GM19372 (cell line): ENCODE results near the gene SH3D19.

Experiments used
- ATAC-seq: cut with Tn5 transposase; IDR thresholded peaks from one replicate; pipeline ENCODE4 v1.9.1; 2021; ENCODE audit warnings: mild to moderate bottlenecking, low read depth, moderate library complexity; ENCODE audit not compliant: unreplicated experiment

SH3D19 gene, protein sequence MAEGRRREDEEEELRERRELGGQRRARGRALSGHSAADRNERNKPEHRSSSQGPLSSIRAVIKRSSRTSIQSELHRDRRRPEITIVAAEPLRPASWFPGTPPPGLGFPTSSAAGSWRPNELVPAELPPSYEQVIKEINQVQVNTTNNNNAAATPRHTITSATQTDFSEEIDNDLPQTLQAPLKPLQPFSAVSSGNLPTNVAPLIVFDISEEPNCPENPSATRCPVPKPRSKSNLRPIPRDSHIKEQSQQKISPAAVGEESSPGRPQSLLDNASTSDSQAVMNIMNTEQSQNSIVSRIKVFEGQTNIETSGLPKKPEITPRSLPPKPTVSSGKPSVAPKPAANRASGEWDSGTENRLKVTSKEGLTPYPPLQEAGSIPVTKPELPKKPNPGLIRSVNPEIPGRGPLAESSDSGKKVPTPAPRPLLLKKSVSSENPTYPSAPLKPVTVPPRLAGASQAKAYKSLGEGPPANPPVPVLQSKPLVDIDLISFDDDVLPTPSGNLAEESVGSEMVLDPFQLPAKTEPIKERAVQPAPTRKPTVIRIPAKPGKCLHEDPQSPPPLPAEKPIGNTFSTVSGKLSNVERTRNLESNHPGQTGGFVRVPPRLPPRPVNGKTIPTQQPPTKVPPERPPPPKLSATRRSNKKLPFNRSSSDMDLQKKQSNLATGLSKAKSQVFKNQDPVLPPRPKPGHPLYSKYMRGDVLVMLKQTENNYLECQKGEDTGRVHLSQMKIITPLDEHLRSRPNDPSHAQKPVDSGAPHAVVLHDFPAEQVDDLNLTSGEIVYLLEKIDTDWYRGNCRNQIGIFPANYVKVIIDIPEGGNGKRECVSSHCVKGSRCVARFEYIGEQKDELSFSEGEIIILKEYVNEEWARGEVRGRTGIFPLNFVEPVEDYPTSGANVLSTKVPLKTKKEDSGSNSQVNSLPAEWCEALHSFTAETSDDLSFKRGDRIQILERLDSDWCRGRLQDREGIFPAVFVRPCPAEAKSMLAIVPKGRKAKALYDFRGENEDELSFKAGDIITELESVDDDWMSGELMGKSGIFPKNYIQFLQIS

DNA sequence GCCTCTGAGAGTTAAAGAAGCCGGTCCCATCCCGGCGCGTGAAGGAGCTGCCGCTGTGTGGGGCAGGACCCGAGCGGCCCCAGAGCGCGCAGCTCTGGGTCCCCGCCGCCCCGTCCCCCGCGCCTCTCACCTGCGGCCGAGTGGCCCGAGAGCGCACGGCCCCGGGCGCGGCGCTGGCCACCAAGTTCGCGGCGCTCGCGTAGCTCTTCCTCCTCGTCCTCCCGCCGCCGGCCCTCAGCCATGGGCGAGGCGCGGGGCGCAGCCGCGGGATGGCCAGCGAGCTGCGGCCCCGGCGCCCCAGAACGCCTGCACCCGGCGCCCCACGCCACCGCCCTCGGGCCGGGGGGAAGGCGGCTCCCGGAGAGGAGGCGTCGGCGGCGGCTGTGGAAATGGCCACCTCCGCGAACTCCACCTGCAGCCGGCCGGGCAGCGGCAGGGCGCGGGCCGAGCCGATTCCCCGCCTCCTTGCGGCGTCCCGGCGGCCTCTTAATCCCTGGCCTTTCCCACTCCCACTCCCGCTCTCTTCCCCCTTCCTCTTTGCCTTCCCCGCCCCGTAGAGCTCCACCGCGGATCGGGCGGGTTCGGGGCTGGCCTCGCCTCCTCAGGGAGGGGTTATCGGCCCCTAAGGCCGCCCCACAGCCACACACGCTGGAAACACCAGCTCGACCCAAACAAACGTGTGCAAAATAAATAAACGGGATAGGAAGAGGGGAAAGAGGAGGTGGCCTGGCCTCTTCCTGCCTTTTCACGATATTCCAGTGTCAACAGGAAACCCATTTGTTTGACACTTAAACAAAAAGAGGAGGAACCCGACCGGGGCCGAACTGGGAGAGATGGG lies at the start of gene SH3D19:
Gene SH3D19 (minus strand): TSS at position 495 of the 838 bp plus-strand sequence. CDS start 253 bp downstream, at position 242.
- ATAC-seq = no peak

DNA sequence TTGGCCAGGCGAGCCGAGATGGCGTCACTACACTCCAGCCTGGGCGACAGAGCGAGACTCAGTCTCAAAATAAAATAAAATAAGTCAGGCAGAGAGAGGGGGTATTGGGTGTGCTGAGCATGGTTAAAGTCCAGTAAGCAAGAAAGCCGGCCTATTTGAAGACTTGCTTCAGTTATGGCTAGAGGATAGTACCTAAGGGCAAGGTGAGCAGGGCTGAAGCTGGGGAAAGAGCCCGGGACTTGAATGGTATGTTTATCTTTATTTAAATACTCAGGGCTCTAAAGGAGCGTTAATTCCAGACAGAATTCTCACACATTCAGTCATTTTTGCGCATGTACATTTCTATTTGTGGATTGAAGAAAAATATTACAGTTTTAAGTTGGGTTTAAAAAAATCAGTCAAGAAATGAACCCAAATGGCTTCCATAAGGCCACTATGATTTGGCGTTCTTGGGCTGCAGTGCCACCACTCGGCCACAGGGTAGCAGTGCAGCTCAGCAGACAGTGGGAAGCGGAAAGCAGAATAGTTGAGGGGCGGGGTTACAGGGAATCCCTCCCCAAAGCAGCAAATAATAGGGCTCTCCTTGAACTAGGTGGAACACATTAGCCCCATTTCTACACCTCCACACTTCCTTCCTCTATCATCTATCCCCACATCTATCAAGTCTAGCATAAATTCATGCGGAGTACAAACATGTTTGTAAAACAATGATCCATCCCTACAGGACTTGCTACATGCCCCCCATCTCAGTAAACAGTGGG lies 37.2 kb upstream of the SH3D19 start:
- peak; percentile 99 for ATAC-seq

DNA sequence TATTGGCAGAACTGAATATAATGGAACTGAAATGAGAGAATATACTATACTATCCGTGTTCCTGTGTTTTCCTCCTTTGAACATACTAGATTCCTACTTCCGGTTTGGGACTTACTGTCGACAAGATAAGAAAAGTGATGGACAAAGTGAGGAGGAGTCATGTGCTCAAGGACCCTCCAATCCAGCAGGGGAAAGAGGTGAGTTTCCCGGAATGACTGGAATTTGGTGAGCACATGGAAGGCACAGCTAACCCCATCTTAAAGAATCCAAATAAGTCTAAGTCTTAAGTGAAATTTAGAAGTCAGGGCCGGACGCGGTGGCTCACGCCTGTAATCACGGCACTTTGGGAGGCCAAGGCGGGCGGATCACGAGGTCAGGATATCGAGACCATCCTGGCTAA lies 36.6 kb upstream of the SH3D19 start:
- ATAC-seq = no peak

DNA sequence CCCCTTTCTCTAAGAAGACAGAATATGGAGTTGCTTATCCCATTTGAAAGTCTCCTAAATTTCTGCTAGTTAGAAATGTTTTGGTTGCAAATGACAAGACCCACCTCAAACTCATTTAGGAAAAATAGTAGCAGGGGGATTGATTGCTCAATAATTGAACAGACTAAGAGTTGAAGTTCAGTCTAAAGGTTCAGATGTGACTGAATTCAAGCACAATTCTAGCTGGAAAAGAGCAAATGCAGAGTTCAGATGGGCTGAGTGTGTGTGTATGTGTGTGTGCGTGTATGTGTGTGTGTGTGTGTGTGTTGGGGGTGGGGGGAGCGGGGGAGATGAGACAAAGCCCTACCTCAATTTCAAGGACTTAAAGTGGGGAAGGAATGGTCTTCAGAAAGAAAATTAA lies 35.7 kb upstream of the SH3D19 start:
- no peak for ATAC-seq

DNA sequence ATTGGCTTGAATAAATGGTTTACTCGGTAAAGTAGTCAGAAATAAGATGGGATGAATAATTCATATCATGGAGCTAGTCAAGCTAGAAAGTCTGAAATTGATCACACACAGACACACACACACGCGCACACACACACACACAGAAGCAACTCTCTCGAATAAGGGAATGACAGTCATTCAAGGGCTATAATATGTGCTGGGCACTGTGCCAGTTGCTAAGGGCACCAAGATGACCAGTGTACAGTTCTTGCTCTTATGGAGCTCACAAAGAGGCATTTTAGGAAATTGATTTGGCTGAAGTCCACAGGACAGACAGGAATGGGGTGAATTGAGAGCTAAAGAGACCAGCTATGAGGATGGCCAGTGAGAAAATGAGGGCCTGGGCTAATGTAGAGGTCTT lies 34.2 kb upstream of the SH3D19 start:
- no peak for ATAC-seq

DNA sequence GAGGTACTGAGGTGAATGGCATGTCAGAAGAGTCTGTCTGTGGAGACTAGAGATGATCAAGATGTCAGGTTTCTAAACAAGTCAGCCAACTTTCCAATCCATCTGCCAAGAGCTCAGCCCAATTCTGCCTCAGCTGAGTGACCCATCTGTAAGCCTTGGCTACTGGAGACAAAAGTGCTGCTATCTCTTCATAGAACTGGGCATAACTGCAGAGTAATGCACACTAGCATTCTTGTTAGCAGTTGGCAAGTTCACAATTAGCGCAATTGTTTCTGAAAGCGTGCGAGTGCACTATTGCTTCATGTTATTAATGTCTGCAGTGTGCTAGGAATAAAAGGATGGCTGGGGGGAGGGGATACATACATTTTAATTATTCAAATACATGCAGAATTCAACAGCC lies 32.9 kb upstream of the SH3D19 start:
- no peak for ATAC-seq

DNA sequence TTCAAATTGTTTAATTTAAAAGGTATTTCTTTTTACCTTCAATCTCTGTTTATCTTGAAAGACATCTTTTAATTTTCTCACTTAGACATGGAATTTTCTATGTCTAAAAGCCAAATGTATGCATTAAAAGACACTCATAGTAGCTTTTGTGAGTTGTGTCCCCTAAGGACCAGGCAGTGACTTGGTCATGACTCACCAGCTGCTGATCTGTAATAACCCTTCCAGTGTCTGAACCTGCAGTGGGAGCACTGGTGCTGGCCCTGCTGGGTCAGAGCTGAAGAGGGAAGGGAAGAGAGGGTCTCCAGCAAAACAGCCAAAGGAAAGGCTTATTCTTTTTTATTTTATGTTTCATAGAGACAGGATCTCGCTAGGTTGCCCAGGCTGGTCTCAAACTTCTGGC lies 31.1 kb upstream of the SH3D19 start:
- ATAC-seq = no peak

DNA sequence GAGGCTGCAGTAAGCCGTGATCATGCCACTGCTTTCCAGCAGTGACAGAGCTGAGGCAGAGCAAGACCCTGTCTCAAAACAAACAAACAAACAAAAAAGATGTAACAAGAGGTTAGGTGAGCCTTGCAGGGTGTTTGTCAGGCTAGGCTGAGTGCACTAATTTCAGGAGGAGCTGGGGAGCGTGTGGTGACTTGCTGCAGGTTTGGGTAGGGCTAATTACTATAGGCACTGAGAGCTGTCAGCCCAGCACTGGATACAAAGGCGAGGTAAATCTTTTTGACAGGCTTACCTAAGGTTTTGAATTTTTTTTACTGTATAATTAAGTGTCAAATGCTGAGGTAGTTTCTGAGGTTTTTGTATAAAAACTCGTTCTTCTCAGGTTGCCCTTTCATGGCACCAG lies 29.8 kb upstream of the SH3D19 start:
- no peak for ATAC-seq

DNA sequence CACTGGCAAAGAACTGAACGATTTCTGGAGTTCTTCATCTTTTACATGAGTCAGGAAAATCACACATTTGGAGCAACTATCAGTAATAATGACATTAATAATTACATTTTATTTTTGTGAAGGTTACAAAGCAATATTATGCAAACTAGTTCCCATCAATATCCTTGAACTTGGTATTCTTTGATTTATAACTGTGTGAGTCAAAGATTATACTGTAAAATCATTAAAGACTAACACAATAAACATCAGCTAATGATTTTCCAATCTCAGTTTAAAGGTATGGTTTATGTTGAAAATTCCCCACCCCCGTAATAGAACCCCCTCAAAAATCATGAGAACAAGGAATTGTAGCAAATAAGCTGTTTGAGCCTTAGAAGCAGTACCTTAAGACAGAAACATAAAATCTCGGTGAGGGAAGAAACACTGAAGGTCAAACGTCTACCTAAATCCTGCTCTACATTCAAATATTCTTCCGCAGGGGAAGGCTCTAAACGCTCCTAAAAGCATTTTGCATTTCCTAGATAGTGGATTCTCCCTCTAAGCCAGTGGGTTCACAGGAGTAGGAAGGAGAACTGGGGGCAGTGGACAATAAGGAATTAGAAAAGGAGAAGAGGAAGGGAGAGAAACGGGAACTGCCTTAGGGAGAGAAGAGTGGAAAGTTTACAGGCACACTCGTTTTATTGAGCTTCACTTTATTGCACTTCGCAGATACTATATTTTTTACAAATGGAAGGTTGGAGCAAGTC lies 22.3 kb upstream of the SH3D19 start:
- ATAC-seq = no peak

DNA sequence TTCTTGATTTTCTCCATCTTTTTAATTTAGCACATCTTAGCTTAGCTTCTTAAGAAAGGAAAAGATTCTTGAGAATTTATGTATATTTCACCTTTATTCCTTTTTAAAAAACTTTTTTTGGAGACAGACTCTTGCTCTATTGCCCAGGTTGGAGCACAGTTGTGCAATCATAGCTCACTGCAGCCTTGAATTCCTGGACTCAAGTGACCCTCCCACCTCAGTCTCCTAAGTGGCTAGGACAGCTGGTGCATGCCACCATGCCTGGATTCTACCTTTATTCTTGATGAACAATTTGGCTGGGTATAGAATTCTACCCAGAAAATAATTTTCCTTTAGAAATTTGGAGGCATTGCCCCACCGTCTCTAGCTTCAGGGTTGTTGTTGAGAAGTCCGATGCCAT lies 19.5 kb upstream of the SH3D19 start:
- no peak for ATAC-seq

DNA sequence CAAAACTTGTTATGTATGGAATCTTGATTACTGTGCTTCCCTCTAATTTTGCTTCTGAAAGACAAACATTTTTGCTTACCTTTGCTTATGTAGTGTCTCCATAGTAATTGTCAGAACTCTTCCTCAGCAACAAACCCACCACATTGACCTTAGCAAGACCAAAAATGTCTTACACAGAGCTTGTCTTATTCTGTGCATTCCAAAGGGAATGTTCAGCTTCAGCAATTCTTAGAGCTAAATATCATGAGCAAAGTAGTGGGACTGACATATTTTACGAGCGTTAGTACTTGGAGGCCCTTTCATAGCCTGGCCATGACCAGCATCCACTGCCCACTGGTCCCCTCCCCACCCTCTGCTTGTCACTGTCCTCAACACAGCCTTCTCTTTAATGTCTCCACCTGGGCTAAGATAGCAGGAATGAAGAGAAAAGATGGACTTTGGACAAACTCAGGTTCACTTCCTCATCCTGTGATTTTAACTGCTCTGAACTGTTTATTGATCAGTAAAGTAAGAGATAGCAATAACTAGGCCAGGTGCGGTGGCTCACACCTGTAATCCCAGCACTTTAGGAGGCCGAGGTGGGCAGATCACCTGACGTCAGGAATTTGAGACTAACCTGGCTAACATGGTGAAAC lies 15.5 kb upstream of the SH3D19 start:
- ATAC-seq = no peak

DNA sequence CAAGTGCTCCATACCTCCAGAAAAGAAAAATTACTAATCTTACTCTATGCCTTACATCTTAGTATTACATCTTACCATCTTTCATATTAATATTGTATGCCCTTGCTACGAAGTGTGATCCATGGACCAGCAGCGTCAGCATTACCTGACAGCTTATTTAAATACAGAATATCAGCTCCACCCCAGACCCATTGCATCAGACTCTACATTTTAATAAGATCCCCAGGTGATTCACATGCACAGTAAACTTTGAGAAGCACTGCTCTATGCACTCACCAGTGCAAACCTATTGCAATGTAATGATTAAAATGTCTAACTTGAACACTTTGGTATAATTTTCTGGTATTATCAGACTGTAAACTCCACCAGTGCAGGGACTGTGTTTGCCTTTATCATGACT lies 14.1 kb upstream of the SH3D19 start:
- no peak for ATAC-seq

DNA sequence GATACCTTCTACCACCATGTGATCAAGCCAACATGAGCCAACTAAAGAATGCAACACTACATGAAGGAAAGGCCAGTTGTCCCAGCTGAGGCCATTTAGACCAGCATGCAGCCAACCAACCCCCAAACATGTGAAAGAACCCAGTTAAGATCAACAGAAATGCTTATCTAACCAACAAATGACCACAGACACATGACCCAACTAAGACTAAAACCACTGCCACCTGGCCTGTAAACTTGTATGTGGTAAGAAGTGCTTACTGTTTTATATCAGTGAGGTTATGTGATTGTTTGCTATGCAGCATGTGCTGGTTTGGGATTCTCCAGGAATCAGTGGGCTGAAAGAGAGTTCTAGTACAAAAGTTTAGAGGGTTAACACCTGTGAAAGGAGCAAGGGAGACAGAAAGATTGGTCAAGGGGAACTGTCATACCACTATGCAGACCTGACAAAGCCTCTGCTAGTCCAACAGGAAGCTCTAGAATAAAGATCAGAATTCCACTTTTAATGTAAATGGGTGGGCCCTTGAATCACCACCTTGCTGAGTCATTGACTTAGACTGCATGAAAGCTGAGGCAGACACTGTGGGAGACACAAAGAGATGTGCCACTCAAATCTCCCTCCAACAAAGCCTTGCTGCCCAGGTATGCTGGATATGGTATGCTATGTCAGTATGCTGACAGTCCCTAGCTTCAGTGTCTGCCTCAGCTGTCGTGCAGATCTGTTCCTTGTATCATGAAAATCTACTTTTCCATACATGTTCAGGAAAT lies 6.1 kb upstream of the SH3D19 start:
- ATAC-seq = no peak

DNA sequence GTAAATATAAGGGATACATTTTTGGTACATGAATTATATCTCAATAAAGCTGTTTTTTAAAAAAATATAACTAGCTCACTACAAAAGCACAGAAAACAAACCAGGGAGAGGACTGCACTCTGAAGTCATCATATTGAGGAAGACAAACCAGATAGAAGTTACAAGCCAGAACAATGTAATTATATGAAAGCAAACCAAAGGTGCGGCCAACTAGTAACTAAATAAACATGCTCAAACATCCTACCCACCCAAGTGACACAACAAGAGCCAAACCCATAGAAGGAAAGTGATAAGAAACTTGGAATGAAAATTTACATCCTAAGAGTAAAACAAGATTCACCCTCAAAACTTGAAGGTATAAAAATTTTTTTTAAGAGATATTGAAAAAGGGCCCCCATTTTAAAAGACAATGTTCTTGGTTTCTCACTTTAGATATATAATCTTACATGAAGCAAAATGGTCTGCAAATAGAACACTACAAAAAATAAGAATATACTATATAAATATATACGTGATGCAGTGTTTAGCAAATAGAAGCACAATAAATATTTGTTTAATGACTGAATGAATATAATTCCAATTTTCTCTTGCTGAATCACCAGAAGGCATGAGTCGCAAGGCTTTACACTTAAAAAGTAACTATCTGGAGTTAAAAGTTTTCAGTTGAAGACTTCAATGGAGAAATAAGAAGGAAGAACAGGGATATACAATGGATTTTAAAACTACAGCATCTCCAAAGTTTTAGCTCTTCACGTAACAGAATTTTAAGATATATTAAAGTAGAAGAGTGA lies 4.0 kb upstream of the SH3D19 start:
- no peak for ATAC-seq

DNA sequence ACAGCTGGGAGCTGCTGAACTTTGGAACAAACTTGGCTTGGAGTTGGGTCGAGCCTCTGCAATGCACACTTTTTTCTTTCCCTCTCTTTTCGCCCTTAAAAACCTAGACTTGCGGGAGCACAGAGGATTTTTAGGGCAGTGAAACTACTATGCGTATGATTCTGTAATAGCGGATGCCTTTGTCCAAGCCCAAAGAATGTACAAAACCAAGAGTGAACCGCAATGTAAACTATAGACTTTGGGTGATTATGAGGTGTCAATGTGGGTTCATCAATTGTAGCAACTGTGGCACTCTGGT lies 493 bp upstream of the SH3D19 start:
- ATAC-seq = no peak

DNA sequence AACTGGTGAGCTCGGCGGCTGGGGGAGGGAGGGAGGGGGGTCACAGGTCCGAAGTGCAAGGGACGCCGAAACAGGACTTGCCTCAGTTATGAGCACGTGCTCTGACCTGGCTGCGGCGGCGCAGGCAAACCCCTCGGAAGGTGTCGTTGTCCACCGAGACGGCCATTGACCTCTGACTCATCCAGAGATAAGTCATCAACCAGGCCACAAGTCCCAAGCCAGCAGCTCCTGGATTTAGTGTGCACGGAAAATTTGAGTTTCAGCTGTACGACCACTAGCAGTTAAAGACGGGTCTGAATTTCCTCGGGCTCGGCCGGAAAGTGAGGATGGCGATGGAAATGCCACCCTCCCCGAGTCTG lies 674 bp downstream of the SH3D19 start:
- ATAC-seq = no peak

DNA sequence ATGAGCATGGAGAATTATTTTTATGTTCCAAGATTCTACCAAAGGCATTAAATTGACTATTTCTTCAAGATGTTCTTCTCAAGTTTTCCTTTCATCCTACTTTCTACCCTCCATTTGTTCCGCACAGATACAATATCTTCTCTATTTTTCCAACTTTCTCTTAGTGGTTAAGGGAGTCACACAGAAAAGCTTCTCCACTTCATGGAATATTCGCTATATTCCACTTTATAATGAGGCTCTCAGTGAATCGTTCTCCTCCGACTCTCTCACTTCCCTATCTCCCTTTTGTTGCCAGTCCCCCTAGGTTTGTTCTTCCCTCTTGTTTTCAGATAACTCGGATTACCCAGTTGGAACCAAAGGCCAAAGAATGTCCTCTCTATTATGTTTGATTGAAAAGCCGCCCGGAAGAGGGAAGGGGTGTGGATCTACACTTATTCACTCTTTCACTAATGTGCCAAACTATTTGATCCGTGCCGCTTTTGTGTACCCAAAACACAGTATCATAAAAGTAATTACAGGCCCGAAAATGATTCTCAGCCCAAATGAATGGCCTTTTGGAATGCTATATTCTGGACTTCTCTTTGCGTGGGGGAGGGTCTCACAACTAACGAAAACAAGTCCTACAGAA lies 1.2 kb downstream of the SH3D19 start:
- no peak for ATAC-seq
